NCI-H1105 (cell line): ENCODE results near the gene MS4A4A.
A peak's percentile ranks its signal among the peaks of the same experiment; 100 is the strongest.
"Not testable (repeated sequence)": the region's sequence is repeated elsewhere in the genome, so short reads cannot be mapped to it uniquely, and the experiment has no call there.

ENCODE experiments used
- DNase-seq: peaks from one replicate; lab custom pipeline; 2025; lab: John Stamatoyannopoulos, UW

MS4A4A gene

GRCh38 chr11:60280412-60280811, at the start of gene MS4A4A:
TSS of gene MS4A4A (plus strand) at chr11:60280666. CDS start at chr11:60280676, 10 bp downstream.
- DNase-seq: no peak

GRCh38 chr11:60230681-60231080, 49.8 kb upstream of the MS4A4A start:
- DNase-seq: no peak

DNA sequence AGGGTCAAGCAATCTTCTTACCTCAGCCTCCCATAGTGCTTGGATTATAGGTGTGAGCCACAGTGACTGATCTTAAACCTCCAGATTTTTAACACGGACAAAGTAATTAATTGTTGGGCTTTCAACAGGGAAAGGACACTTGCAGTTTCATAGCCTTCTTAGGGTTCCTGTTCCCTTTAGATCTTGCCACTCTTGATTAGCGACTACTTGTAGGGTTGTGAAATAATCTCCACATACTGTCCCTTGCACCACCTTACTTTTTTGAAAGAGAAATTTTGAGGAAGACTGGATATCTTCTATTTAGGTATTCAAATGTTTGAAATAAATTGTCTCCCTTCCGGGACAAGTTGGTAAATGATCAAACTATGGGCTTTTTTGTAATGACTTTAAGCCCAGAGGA, 45.1 kb upstream of the MS4A4A start:
- DNase-seq: no peak

- no peak for DNase-seq
These were observed 39.8 kb upstream of the MS4A4A start for GRCh38 chr11:60240662-60241061.

DNA sequence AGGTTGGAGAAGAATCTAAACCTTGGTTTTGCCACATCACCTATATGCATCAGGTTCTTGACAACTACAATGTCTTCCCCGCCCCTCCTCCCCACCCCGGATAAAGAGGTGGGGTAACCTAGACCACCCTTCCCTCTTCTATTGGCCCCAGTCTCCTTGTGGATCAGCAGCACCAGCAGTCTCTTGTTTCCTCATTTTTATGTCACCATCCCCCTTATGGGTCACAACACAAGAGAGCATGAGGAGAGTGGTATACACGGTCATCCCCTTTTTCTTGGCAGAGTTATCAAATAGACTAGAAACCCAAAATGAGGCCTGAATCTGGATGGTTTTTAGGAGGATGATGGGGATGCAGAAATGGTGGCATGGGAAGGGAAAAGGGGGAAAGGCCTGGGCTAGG, 38.7 kb upstream of the MS4A4A start:
- no peak for DNase-seq

DNA sequence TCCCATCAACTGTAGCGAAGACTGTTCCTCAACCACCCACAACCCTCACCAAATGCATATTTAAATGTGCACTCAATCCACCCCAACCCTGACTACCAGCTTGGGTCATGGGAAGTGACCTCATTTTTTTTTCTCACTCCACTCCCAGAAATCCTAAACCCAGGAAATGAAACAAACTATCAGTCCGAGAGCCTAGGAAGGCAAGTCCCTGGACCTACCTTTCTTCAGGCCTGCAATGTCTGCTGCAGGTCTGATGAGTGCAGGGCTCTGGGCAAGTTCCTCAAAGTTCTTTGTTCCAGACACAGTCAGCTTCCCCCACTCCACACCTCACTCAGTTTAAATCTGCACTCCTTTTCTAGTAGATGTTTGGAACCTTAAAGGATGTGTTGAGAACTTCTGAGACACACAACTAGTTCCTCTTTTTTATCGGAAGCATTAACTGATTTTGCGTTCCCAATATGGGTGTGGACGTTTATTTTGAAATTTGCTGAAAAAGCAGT, 37.7 kb upstream of the MS4A4A start, which contains the start of gene MS4A4E:
Gene MS4A4E, minus strand, starts transcription at position 398 of the 500 bp plus-strand sequence. CDS start 13,082 bp downstream, outside the sequence.
- no peak for DNase-seq

DNA sequence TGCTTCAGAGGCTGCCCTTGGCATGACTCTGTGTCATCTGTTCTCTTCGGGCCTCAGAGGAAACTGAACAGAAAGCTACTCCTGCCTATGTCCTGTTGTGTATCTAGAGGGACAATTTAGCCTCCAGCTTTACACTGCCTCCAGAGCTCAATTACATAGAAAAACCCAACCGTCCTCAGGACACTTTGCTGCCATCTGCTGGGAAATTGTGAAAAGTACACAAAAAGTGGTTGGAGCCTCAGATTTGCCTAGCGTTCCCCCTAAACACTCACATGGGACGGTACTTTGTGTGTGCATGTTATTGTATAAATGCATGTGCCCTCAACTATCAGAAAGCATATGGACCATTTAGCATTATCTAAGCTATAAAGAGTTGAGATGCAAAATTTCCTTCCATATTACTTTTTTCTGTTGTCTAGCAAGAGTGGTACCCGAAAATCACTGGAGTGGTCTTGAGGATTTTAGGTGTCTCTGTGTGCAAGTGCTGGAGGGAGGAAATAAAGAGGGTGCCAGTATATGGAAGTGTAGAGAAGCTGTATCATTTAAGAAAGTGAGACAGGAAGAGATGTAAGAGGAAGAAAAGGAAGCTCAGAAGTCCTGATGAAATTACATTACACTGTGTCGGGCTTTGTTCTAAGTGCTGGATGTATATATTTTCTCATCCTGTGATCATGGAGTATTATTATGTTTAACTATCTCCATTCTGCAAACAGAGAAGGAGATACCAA, 28.8 kb upstream of the MS4A4A start:
- peak; percentile 26 for DNase-seq

DNA sequence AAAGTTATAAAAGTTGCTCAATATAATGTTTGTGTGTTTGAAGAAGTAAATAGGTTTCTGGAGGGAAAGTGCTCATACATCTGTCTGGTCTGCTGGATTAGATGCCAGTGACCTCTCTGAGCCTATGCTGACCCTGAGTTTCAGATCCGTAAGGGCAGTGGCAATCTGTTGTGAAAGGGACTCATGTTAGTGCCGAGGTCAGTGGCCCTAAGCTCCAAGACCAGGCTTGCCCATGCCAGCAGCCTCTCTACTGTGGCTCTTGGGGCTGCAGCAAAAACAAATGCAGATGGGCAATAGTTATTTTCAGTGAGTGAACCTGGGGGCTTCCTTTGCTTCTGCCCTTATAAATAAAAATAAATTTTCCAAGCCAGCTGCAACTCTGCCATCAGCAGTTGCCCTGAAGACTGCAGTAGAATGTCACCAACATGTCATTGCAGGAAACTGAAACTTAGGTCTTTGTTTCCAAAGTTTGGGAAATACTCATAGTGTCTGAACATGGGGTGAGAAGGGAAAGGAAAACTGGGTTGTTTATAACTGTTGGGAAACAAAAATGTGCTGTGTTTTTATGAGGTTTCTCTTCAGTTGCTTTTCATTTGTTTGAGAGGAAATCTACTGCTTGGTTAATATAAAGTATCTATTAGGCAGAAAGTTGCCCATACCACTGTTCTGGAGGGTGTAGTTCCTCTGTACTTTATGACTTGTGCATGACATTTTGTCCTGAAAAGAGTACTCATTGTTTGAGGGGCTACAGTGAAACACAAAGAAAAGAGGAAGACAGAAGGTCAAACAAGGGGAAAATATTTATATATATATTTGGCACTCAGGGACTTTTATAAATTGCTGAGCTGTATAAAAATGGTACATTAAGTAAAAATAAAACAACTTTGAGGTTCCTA, 28.0 kb upstream of the MS4A4A start:
- no peak for DNase-seq

DNA sequence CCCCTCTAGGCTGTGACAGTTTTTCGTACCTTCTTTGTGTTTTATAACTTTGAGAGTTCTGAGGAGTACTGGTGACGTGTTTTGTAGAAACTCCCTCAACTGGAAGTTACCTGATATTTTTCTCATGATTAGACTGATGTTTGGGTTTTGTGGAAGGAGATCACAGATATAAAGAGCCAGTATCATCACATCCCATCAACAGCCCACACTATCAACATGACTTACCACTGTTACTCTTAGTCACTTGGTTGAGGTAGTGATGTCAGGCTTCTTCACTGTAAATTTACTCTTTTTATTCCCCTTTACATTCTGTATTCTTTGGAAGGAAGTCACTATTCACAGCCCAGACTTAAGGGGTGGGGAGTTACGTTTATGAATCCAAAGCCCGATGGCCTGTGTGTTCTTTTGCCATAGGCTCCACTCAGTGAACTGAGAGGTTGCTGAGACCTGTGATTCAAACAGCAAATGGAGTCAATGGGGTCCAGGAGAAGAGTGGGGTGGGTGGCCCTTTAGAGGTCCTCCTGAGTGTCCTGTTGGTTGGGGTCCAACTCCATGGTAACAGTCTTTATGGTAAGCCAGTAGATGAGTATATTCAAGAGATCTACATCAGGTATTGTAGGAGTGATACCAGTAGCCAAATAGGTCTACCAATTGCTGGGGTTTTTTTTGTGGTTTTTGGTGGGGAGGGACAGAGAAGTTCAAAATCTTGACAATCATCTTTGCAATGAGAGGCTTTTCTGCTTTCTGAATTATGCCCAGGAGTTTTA, 22.3 kb upstream of the MS4A4A start:
- DNase-seq: no peak

DNA sequence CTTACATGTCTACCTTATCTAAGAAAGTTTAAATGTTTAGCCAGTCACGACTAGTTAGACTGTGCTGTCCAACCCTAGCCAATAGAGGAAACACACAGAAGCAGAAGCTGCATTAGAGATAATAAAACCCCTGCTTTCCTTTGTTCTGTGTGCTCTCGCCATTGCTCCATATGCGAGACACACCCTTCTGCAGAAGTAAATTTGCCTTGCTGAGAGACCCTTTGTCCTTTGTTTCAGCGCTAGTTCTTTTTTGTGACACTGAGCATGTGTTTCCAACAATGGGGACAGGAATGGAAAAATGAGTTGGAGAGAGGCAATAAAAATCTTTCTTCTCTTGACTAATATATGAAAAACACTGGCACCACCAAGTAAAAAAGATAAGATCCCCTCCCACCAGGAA, 19.5 kb upstream of the MS4A4A start:
- no peak for DNase-seq

DNA sequence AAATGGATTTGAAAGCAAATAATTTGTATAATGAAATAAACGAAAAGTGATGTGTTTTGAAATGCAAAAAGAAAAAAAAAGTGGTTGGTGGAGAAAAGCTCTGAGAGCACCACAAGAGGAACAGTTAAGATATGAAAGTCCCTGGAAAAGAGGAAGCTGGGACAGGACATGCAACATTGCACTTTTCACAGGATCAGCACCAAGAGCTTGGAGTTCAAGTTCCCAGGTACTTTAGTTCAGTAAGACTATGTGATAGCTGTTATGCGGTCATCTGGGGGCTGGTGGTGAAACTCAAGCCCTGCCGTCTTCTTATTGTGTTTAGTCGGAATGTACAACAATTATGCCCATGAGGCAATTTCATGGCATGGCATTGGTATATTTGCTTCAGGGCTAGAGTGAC, 17.1 kb upstream of the MS4A4A start:
- no peak for DNase-seq

- DNase-seq: no peak
These were observed 15.8 kb upstream of the MS4A4A start for GRCh38 chr11:60264644-60265043.

DNA sequence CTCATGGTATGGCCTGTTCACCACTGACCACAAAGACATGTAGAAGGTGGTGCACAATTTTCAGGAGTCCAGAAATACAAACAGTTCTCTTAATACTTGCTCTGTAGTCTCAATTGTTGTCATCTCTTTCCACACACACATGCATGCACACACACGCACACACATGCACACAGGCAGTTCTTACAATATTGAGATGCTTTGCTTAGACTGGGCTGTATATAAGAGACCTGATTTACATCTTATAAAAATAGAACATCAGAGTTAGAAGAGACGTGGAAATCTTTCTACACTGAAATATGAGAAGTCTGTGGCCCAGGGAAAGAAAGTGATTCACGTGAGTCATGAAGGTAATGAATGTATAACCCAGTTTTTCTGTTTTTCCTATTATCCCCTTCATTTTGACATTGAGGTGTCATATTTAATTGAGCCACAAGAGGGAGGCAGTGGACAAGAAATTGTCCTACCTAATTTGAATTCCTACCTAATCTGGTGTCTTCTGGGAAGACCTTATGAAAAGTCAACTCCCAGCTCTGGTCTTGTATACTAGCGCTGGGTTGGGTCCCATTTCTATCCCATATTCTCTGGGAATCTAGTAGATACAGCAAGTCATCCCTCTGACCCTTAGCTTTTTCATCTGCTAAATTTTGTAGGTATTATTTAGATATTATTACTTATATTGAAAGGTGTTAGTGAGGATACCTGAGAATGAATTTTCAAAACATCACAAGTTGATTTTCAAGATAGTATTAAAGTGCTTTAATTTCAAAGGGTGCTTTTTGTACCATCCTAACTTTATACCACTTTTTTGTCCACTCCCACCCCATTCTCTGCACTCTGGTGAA, 14.9 kb upstream of the MS4A4A start:
- peak; percentile 46 for DNase-seq

- no peak for DNase-seq
These were observed 6.0 kb upstream of the MS4A4A start for GRCh38 chr11:60274416-60274815.

DNA sequence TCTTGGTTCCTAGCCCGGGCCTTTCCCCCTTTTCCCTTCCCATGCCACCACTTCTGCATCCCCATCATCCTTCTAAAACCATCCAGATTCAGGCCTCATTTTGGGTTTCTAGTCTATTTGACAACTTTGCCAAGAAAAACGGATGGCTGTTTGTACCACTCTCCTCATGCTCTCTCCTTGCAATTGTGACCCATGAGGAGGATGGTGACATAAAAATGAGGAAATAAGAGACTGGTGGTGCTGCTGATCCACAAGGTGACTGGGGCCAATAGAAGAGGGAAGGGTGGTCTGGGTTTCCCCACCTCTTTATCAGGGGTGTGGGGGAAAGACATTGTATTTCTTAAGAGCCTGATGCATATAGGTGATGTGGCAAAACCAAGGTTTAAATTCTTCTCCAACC, 1.0 kb downstream of the MS4A4A start:
- no peak for DNase-seq

- no peak for DNase-seq
These were observed 1.8 kb downstream of the MS4A4A start for GRCh38 chr11:60282286-60282685.

DNA sequence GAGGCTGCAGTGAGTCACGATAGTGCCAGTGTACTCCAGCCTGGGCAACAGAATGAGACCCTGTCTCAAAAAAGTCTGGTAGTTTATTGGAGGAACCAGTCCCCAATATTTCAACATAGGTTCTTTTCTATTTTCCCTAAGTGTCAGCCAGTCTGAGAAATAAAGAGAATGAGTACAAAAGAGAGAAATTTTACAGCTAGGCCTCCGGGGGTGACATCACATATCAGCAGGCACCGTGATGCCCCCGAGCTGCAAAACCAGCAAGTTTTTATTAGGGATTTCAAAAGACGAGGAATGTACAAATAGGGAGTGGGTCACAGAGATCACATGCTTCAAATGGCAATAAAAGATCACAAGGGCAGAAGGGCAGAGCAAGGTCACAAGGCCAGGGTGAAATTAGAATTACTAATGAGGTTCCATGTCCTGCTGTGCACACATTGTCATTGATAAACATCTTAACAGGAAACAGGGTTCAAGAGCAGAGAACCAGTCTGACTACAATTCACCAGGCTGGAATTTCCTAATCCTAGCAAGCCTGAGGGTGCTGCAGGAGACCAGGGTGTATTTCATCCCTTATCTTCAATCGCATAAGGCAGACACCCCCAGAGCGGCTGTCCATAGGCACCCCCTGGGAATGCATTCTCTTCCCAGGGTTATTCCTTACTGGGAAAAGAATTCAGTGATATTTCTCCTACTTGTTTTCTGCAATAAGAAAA, 5.1 kb downstream of the MS4A4A start:
- DNase-seq: not testable (repeated sequence)

DNA sequence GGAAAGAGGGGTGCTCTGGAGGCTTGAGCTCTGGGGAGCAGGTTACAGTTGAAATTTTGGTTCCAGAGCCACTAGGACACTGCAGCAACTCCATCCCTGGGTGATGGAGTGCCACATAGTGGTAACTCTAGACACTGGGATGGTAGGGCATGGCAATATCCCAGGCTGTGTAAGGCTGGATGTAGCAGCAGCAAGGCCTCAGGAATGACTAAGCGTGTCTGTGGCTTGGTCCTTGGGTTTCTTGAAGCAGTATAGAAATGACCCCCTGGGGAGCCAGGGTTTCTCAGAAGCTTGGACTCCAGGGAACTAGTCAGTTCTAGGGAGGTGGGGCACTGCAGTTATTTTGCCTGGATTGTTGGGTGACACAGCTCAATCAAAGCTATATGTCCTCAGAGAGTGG, 8.1 kb downstream of the MS4A4A start:
- no peak for DNase-seq

DNA sequence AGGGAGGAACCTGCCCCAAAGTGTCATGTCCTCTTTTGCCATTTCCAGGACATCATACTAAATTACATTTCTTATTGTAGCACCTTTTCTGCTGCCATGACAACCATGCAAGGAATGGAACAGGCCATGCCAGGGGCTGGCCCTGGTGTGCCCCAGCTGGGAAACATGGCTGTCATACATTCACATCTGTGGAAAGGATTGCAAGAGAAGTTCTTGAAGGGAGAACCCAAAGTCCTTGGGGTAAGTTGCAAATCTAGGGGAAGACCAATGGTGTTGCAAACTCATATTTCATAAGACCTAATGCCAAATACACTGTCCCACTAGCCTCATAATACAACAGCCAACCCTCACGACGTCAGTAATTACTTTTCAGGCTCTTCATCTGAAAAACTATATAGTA, 11.7 kb downstream of the MS4A4A start:
- no peak for DNase-seq

GRCh38 chr11:60301178-60301577, 20.7 kb downstream of the MS4A4A start:
- DNase-seq: no peak

DNA sequence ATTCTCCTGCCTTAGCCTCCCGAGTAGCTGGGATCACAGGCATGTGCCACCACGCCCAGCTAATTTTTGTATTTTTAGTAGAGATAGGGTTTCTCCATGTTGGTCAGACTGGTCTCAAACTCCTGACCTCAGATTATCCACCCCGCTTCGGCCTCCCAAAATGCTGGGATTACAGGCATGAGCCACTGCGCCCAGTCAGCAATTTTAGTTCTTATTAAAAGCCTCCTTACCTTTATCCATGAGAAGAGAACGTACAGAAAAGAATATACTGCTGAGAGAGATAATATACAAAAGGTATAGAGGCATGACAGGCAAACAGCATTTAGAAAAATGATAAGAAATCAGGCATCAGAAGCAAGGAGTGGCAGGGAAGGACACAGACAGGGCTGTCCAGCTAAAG, 21.4 kb downstream of the MS4A4A start:
- DNase-seq: not testable (repeated sequence)
